Vagina (tissue), 2 donors: Measurements from ENCODE around the gene CENPF. TPM values are rescaled to one million over a fixed set of nuclear protein-coding genes. Genes with fewer than 3 reads are reported as not detected.
"Not testable (repeated sequence)": the region's sequence is repeated elsewhere in the genome, so short reads cannot be mapped to it uniquely, and the experiment has no call there.

ENCODE experiments used
- DNase-seq, 2 donors: peaks; one replicate each; pipeline ENCODE4 v3.0.0-alpha.2; 2017; ENCODE audit errors: extremely low spot score in 2 of 2
- H3K27ac ChIP-seq: fragments of 200-600 bp; sonication (generic); one replicate; pipeline ENCODE4 v1.5.1; 2019
- H3K27me3 ChIP-seq: fragments of 200-600 bp; sonication (generic); one replicate; pipeline ENCODE4 v1.5.1; 2019
- H3K36me3 ChIP-seq, 2 donors: fragments of 200-600 bp; sonication (generic); one replicate each; pipeline ENCODE4 v1.5.1; 2017 to 2019
- H3K4me1 ChIP-seq: fragments of 200-600 bp; sonication (generic); one replicate; pipeline ENCODE4 v1.5.1; 2019
- H3K4me3 ChIP-seq, 2 donors: fragments of 200-600 bp; sonication (generic); 1 replicate in 1 of 2; 2 replicates in 1 of 2; pipeline ENCODE4 v1.5.1; 2016 to 2019
- H3K9me3 ChIP-seq: fragments of 200-600 bp; sonication (generic); one replicate; pipeline ENCODE4 v1.5.1; 2019
- POLR2A ChIP-seq, 2 donors: fragments of 450-650 bp; IDR thresholded peaks; one replicate each; pipeline ENCODE4 v1.6.1; 2017; ENCODE audit warnings: antibody characterized with exemption in 2 of 2, mild to moderate bottlenecking in 2 of 2, moderate library complexity in 2 of 2
- POLR2AphosphoS5 ChIP-seq, 2 donors: sonication (generic); formaldehyde crosslinking; IDR thresholded peaks; one replicate each; pipeline ENCODE4 v1.9.0; 2017; ENCODE audit warnings: antibody characterized with exemption in 2 of 2, mild to moderate bottlenecking in 2 of 2, low read depth in 1 of 2; ENCODE audit not compliant: insufficient read depth in 1 of 2
- intact Hi-C: fragments of 100-400 bp; cut with DNase I; formaldehyde crosslinking; loops from one replicate; pipeline ENCODE4 v1.15.1; 2023
- total RNA-seq: library from RNA; depleted of rRNA; stranded (reverse); fragments of >200 nt; gene quantifications from one replicate; pipeline ENCODE4 v1.2.3, GENCODE V29; 2016
- TF ChIP-seq, protein P1 (sequence below), 3 experiments: fragments of 450-650 bp in 2 of 3; fragments of 200-600 bp in 1 of 3; sonication (generic) in 1 of 3; IDR thresholded peaks; one replicate each; pipeline ENCODE4 v1.5.1; 2017 to 2019; ENCODE audit warnings: antibody characterized with exemption in 3 of 3, mild to moderate bottlenecking in 2 of 3, moderate library complexity in 2 of 3

CENPF gene
- total RNA-seq, 1 donor from 2014 or later, result 6.4 TPM

- H3K9me3 ChIP-seq, result no peaks in the 10 kb centered on the region
- no peaks in the 10 kb centered on the region for H3K36me3 ChIP-seq
- TF ChIP-seq, protein P1, sequence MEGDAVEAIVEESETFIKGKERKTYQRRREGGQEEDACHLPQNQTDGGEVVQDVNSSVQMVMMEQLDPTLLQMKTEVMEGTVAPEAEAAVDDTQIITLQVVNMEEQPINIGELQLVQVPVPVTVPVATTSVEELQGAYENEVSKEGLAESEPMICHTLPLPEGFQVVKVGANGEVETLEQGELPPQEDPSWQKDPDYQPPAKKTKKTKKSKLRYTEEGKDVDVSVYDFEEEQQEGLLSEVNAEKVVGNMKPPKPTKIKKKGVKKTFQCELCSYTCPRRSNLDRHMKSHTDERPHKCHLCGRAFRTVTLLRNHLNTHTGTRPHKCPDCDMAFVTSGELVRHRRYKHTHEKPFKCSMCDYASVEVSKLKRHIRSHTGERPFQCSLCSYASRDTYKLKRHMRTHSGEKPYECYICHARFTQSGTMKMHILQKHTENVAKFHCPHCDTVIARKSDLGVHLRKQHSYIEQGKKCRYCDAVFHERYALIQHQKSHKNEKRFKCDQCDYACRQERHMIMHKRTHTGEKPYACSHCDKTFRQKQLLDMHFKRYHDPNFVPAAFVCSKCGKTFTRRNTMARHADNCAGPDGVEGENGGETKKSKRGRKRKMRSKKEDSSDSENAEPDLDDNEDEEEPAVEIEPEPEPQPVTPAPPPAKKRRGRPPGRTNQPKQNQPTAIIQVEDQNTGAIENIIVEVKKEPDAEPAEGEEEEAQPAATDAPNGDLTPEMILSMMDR (IDR thresholded peaks at IDR 0.05), result no peak
- TF ChIP-seq POLR2AphosphoS5 (IDR thresholded peaks at IDR 0.05; ENCODE audit: insufficient read depth in 1 of 2, low read depth in 1 of 2) (no peak), POLR2A (IDR thresholded peaks at IDR 0.05) (no peak)
- DNase-seq, result no peak
- H3K4me3 ChIP-seq, result no peak overlapping the region
- intact Hi-C loops, result no loop called here
- H3K27me3 ChIP-seq, result no peaks in the 10 kb centered on the region
- no peak overlapping the region for H3K27ac ChIP-seq
- H3K4me1 ChIP-seq, result no peaks in the 10 kb centered on the region
These were observed 70.6 kb downstream of the CENPF start for GRCh38 chr1:214673576-214673975.

- DNase-seq, H3K27me3 ChIP-seq: not testable (repeated sequence)
These were observed 72.5 kb downstream of the CENPF start for GRCh38 chr1:214675524-214675923.

GRCh38 chr1:214676747-214677146 is 73.8 kb downstream of the CENPF start:
- Histone ChIP-seq H3K4me1 (no peaks in the 10 kb centered on the region), H3K27me3 (no peaks in the 10 kb centered on the region), H3K4me3 (no peak overlapping the region), H3K36me3 (no peaks in the 10 kb centered on the region), H3K9me3 (no peaks in the 10 kb centered on the region), H3K27ac (no peak overlapping the region)
- intact Hi-C loops, result no loop called here
- DNase-seq, result no peak
- TF ChIP-seq POLR2A (IDR thresholded peaks at IDR 0.05), result no peak
- TF ChIP-seq, protein P1 (IDR thresholded peaks at IDR 0.05), result no peak
- TF ChIP-seq POLR2AphosphoS5 (IDR thresholded peaks at IDR 0.05; ENCODE audit: insufficient read depth in 1 of 2, low read depth in 1 of 2), result no peak

More at GRCh38 chr1:214675524-214675923, 72.5 kb downstream of the CENPF start:
- H3K4me1 ChIP-seq, intact Hi-C loops, H3K4me3 ChIP-seq, H3K9me3 ChIP-seq, H3K27ac ChIP-seq, H3K36me3 ChIP-seq: not testable (repeated sequence)

- H3K36me3 ChIP-seq, result no peaks in the 10 kb centered on the region
- no peak overlapping the region for H3K4me3 ChIP-seq
- H3K9me3 ChIP-seq, result no peaks in the 10 kb centered on the region
- no peak for TF ChIP-seq POLR2AphosphoS5 (IDR thresholded peaks at IDR 0.05; ENCODE audit: insufficient read depth in 1 of 2, low read depth in 1 of 2)
- TF ChIP-seq, protein P1 (IDR thresholded peaks at IDR 0.05), result no peak
- no peak for TF ChIP-seq POLR2A (IDR thresholded peaks at IDR 0.05)
- H3K27me3 ChIP-seq, result no peaks in the 10 kb centered on the region
- no peak for DNase-seq
- intact Hi-C loops, result no loop called here
- H3K27ac ChIP-seq, result no peak overlapping the region
- H3K4me1 ChIP-seq, result no peaks in the 10 kb centered on the region
These were observed 75.0 kb downstream of the CENPF start for GRCh38 chr1:214677945-214678344.

DNA sequence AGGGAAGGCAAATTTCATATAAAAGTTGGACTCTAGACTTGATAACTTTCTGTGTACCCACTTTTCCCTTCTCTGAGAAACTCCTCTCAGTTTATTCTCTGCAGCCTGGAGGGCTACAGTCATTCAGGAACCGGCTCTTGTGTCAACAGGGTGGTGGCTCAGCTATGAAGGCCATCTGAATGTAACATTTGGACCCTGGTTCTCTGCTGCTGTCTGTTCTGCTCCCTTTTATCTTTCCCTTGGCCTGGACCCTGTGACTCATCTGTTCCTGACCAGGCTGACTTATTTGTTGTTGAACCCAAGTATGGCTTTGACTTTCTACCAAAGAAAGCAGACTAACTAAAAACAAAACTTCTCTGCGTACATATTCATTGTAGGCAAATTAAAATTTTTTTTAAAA is 75.4 kb downstream of the CENPF start:
- Histone ChIP-seq H3K4me3 (no peak overlapping the region), H3K4me1 (no peaks in the 10 kb centered on the region), H3K9me3 (no peaks in the 10 kb centered on the region), H3K36me3 (no peaks in the 10 kb centered on the region), H3K27me3 (no peaks in the 10 kb centered on the region), H3K27ac (no peak overlapping the region)
- intact Hi-C loops, result no loop called here
- TF ChIP-seq POLR2AphosphoS5 (IDR thresholded peaks at IDR 0.05; ENCODE audit: insufficient read depth in 1 of 2, low read depth in 1 of 2), result no peak
- TF ChIP-seq POLR2A (IDR thresholded peaks at IDR 0.05), result no peak
- TF ChIP-seq, protein P1 (IDR thresholded peaks at IDR 0.05), result no peak
- no peak for DNase-seq

- TF ChIP-seq POLR2AphosphoS5 (IDR thresholded peaks at IDR 0.05; ENCODE audit: insufficient read depth in 1 of 2, low read depth in 1 of 2) (no peak), POLR2A (IDR thresholded peaks at IDR 0.05) (no peak)
- TF ChIP-seq, protein P1 (IDR thresholded peaks at IDR 0.05), result no peak
These were observed 80.6 kb downstream of the CENPF start for GRCh38 chr1:214683621-214684020.

More at GRCh38 chr1:214683621-214684020, 80.6 kb downstream of the CENPF start:
- H3K27ac ChIP-seq, result no peak overlapping the region
- no peaks in the 10 kb centered on the region for H3K4me1 ChIP-seq
- intact Hi-C loops, result no loop called here
- no peaks in the 10 kb centered on the region for H3K27me3 ChIP-seq
- H3K4me3 ChIP-seq, result no peak overlapping the region
- no peaks in the 10 kb centered on the region for H3K36me3 ChIP-seq
- DNase-seq, result no peak
- no peaks in the 10 kb centered on the region for H3K9me3 ChIP-seq
